ENCODE measurements around the gene PIGZ. TPM values are rescaled to one million over a fixed set of nuclear protein-coding genes. Genes with fewer than 3 reads are reported as not detected.
"Not testable (repeated sequence)": the region's sequence is repeated elsewhere in the genome, so short reads cannot be mapped to it uniquely, and the experiment has no call there.

Gene PIGZ
- polyA plus RNA-seq, 1 donor: 1.6 TPM

DNA sequence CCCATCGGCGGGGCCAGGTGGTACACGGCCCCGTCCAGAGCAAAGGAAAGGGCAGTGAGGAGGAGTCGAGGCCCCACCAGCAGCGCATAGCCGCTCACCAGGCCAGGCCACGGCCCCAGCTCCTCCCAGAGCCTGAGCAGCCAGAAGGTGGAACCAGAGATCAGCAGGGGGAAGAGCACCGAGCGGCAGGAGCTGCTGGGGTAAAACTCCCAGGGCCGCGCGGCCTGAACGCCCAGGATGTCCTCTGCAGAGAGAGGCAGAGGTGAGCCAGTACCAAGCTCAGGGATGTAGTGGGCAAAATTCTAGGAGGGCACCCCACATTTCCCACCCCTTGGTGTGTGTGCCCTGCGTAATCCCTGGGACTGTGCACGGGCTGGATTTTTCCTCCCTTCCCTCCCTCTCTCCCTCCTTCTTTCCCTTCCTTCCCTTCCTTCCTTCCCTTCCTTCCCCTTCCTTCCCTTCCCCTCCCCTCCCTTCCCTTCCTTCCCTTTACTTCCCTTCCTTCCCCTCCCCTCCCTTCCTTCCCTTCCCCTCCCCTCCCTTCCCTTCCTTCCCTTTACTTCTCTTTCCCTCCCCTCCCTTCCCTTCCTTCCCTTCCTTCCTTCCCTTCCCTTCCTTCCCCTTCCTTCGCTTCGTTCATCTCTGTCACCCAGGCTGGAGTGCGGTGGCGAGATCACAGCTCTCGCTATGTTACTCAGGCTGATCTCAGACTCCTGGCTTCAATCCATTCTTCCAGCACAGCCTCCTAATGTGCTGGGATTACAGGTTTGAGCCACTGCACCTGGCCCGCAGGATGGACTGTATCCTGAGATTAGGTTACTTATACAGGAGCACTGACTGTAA is 20.0 kb downstream of the PIGZ start:
- DNase-seq: no peak

GRCh38 chr3:196947860-196948441 is 20.7 kb downstream of the PIGZ start:
- DNase-seq: no peak

GRCh38 chr3:196947136-196947859 is 21.3 kb downstream of the PIGZ start:
- no peak for DNase-seq

- DNase-seq: not testable (repeated sequence)
Observed at GRCh38 chr3:196944037-196944790, 24.4 kb downstream of the PIGZ start.

- DNase-seq: no peak
Observed at GRCh38 chr3:196942915-196943277, 25.7 kb downstream of the PIGZ start.

- peak; percentile 99 for DNase-seq
Observed at GRCh38 chr3:196942226-196942914, 26.3 kb downstream of the PIGZ start, which contains the start of gene NCBP2. Gene NCBP2, minus strand, starts transcription at chr3:196942528. Its CDS starts 25 bp downstream, at chr3:196942503.

GRCh38 chr3:196941729-196942225 is 26.9 kb downstream of the PIGZ start:
- peak; percentile 36 for DNase-seq

DNA sequence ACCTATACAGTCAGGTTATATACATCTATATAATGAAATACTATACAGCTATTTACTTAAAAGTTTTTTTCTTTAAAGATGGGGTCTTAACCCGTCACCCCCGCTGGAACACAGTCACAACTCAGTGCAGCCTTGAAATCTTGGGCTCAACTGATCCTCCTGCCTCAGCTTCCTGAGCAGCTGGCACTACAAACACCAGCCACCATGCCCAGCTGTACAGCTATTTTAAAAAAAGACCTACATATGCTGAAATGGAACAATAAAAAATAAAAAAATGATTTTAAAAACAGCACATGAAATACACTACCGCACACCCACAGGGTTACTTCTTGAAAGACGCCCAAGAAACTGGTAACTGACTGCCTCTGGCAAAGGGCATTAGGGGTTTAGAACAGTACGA is 30.1 kb downstream of the PIGZ start:
- no peak for DNase-seq

DNA sequence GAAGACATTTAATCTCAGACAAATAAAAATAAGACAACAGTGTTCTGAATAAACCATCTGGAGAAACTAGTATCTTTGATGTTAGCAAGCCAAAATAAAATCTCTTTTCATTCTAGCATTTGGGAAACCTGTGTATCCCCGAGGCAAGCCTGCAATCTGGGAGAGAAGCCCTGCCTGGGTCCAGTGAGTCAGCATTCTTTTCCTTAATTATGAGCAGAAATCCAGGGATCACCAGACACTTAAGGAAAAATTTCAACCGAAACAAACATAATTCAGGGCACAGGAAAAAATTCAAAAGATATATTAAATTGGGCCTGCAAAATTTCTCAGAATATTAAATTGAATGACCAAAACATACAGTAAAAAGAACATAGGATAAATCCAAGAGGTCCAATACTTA is 30.5 kb downstream of the PIGZ start:
- DNase-seq: no peak

DNA sequence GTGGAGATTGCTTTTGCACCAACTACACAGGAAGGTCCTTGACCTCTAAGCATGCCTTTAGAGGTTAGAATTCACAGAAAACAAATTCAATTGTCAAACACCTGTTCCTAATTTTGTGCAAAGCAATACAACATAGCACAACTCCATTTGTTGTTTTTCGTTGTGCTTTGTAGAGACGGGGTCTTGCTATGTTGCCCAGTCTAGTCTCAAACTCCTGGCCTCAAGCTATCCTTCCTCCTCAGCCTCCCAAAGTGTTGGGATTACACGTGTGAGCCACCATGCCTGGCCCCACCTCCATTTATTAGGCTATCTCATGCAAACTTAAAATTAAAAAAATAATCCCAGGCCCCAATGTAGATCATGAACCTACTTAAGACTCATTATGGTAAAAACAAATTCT is 32.3 kb downstream of the PIGZ start:
- DNase-seq: no peak

- DNase-seq: no peak
Observed at GRCh38 chr3:196932600-196932999, 36.0 kb downstream of the PIGZ start.

GRCh38 chr3:196931828-196932587 is 36.6 kb downstream of the PIGZ start:
- no peak for DNase-seq

GRCh38 chr3:196931157-196931556 is 37.5 kb downstream of the PIGZ start:
- no peak for DNase-seq

- DNase-seq: no peak
Observed at GRCh38 chr3:196927571-196928453, 40.8 kb downstream of the PIGZ start.

GRCh38 chr3:196920733-196921132 is 47.9 kb downstream of the PIGZ start:
- no peak for DNase-seq

- DNase-seq: no peak
Observed at GRCh38 chr3:196918968-196919367, 49.7 kb downstream of the PIGZ start.

GRCh38 chr3:196916995-196917394 is 51.6 kb downstream of the PIGZ start:
- no peak for DNase-seq

DNA sequence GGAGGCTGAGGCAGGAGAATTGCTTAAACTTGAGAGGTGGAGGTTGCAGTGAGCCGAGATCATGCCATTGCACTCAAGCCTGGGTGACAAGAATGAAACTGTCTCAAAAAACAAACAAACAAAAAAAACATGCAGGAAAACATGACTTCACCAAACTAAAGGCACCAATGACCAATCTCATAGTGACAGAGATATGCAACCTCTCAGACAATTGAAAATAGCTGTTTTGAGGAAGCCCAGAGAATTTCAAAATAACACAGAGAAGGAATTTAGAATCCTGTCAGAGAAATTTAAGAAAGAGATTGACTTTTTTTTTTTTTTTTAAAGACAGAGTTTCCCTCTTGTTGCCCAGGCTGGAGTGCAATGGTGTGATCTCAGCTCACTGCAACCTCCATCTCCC is 52.4 kb downstream of the PIGZ start:
- no peak for DNase-seq

DNA sequence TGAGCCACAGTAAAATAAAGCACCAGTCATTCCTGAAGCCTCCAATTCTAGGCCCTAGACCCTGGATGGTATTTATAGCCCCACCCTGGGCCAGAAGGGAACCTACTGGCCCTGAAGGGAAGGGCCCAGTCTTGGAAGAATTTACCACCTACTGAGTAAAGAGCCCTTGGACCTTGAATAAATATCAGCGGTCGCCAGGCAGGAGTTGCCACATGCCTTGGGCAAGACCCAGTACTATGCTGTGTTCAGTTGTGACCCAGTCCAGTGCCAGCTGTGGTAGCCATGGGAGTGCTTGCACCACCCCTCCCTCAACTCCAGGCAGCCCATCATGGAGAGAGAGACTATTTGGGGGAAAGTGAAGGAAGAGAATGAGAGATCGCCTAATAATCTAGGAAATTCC is 53.3 kb downstream of the PIGZ start:
- no peak for DNase-seq

- no peak for DNase-seq
Observed at GRCh38 chr3:196914866-196915265, 53.8 kb downstream of the PIGZ start.
